Neural crest cell (in vitro differentiated cells): ENCODE measurements around the gene TIGD1. TPM values are rescaled to one million over a fixed set of nuclear protein-coding genes. Genes with fewer than 3 reads are reported as not detected.
A peak's percentile ranks its signal among the peaks of the same experiment; 100 is the strongest.

Source experiments
- DNase-seq: peaks from one replicate; pipeline ENCODE4 v3.0.0; 2021; ENCODE audit warnings: low read depth, mixed read lengths, low spot score
- H3K27ac Mint-ChIP-seq: one replicate; pipeline ENCODE4 v1.8.0; 2021; ENCODE audit warnings: mild to moderate bottlenecking, mixed read lengths; ENCODE audit not compliant: unreplicated experiment
- H3K27me3 Mint-ChIP-seq: 2 replicates; pipeline ENCODE4 v1.8.0; 2021; ENCODE audit warnings: low read depth, mild to moderate bottlenecking, mixed read lengths
- H3K36me3 Mint-ChIP-seq: 2 replicates; pipeline ENCODE4 v1.8.0; 2021; ENCODE audit warnings: low read depth, mild to moderate bottlenecking, mixed read lengths
- H3K4me1 Mint-ChIP-seq: 2 replicates; pipeline ENCODE4 v1.8.0; 2021; ENCODE audit warnings: mixed read lengths
- H3K4me3 Mint-ChIP-seq: one replicate; pipeline ENCODE4 v1.8.0; 2021; ENCODE audit warnings: mild to moderate bottlenecking, mixed read lengths
- H3K9me3 Mint-ChIP-seq: 2 replicates; pipeline ENCODE4 v1.8.0; 2021; ENCODE audit warnings: mixed read lengths
- total RNA-seq: library from RNA; stranded (reverse); gene quantifications from 2 replicates; pipeline ENCODE4 v1.2.1, GENCODE V29; 2021
- TF ChIP-seq, protein P1 (sequence below): fragments of 200-600 bp; sonication (generic); conservative IDR thresholded peaks from 2 replicates; pipeline ENCODE4 v1.5.0; 2021; ENCODE audit warnings: antibody characterized with exemption, mild to moderate bottlenecking

TIGD1 gene
- total RNA-seq, 1 donor from 2014 or later, result 11.8 TPM

- Mint-ChIP-seq H3K27ac (no peak overlapping the region), H3K4me3 (peak overlapping the region; percentile 25), H3K9me3 (no peaks in the 10 kb centered on the region), H3K36me3 (no peaks in the 10 kb centered on the region), H3K4me1 (peaks cover 6% of the 10 kb centered on the region), H3K27me3 (peaks cover 38% of the 10 kb centered on the region)
- DNase-seq, result no peak
- TF ChIP-seq, protein P1, sequence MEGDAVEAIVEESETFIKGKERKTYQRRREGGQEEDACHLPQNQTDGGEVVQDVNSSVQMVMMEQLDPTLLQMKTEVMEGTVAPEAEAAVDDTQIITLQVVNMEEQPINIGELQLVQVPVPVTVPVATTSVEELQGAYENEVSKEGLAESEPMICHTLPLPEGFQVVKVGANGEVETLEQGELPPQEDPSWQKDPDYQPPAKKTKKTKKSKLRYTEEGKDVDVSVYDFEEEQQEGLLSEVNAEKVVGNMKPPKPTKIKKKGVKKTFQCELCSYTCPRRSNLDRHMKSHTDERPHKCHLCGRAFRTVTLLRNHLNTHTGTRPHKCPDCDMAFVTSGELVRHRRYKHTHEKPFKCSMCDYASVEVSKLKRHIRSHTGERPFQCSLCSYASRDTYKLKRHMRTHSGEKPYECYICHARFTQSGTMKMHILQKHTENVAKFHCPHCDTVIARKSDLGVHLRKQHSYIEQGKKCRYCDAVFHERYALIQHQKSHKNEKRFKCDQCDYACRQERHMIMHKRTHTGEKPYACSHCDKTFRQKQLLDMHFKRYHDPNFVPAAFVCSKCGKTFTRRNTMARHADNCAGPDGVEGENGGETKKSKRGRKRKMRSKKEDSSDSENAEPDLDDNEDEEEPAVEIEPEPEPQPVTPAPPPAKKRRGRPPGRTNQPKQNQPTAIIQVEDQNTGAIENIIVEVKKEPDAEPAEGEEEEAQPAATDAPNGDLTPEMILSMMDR, result no peak
These were observed 23.9 kb downstream of the TIGD1 start for GRCh38 chr2:232526372-232526941.

DNA sequence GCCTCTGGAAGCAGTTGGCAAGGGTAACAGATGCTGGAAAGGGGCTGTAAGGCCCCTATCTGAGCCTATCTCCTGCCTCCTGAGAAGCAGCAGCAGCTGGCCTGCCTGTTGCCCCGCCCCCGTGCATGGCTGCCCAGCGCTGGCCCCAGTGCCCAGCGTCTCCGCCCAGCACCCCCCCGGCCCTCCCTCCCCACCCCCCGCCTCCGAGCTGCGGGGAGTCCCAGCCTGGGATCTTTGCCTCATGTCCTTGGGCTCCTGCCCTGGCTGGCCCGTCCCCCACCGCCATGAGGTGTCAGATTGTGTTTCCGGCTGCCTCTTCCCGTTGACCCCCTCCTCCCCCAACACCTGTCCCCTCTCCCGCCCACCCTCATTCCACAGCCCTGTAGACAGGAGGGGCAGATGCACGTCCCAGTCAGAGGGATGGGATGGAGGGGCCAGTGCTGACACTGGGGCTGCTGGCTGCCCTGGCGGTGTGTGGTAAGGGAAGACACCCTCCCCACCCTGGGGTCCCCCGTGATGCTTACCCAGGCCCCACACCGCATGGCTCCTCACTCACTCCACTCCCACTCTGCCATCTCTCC is 24.5 kb downstream of the TIGD1 start, which contains the start of gene CHRND:
TSS of gene CHRND (plus strand) at position 370 of the 581 bp plus-strand sequence. CDS start at position 426, 56 bp downstream.
- Mint-ChIP-seq H3K27me3 (peaks cover 43% of the 10 kb centered on the region), H3K27ac (no peak within 1 kb of the TSS), H3K9me3 (no peaks in the 10 kb centered on the region), H3K4me3 (peak within 1 kb of the TSS; percentile 54), H3K36me3 (no peaks in the 10 kb centered on the region), H3K4me1 (peaks cover 8% of the 10 kb centered on the region)
- DNase-seq, result no peak
- TF ChIP-seq, protein P1, result no peak

DNA sequence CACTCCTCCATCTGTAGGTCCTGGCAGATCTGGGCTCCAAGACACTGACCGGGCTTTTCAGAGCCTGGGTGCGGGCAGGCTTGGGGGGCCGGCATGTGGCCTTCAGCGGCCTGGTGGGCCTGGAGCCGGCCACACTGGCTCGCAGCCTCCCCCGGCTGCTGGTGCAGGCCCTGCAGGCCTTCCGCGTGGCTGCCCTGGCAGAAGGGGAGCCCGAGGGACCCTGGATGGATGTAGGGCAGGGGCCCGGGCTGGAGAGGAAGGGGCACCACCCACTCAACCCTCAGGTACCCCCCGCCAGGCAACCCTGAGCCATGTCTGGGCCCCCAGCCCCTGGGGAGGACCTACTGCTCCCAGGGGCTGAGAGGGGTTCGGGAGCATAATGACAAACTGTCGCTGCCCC is 25.2 kb downstream of the TIGD1 start:
- Mint-ChIP-seq H3K4me1 (peaks cover 15% of the 10 kb centered on the region), H3K4me3 (no peak overlapping the region), H3K27me3 (peaks cover 48% of the 10 kb centered on the region), H3K36me3 (no peaks in the 10 kb centered on the region), H3K27ac (no peak overlapping the region), H3K9me3 (no peaks in the 10 kb centered on the region)
- no peak for DNase-seq
- TF ChIP-seq, protein P1, result no peak

- Mint-ChIP-seq H3K27ac (no peak overlapping the region), H3K36me3 (no peaks in the 10 kb centered on the region), H3K4me1 (peaks cover 16% of the 10 kb centered on the region), H3K27me3 (peaks cover 49% of the 10 kb centered on the region), H3K4me3 (no peak overlapping the region), H3K9me3 (no peaks in the 10 kb centered on the region)
- DNase-seq, result no peak
- TF ChIP-seq, protein P1, result no peak
These were observed 25.6 kb downstream of the TIGD1 start for GRCh38 chr2:232524771-232525170.

DNA sequence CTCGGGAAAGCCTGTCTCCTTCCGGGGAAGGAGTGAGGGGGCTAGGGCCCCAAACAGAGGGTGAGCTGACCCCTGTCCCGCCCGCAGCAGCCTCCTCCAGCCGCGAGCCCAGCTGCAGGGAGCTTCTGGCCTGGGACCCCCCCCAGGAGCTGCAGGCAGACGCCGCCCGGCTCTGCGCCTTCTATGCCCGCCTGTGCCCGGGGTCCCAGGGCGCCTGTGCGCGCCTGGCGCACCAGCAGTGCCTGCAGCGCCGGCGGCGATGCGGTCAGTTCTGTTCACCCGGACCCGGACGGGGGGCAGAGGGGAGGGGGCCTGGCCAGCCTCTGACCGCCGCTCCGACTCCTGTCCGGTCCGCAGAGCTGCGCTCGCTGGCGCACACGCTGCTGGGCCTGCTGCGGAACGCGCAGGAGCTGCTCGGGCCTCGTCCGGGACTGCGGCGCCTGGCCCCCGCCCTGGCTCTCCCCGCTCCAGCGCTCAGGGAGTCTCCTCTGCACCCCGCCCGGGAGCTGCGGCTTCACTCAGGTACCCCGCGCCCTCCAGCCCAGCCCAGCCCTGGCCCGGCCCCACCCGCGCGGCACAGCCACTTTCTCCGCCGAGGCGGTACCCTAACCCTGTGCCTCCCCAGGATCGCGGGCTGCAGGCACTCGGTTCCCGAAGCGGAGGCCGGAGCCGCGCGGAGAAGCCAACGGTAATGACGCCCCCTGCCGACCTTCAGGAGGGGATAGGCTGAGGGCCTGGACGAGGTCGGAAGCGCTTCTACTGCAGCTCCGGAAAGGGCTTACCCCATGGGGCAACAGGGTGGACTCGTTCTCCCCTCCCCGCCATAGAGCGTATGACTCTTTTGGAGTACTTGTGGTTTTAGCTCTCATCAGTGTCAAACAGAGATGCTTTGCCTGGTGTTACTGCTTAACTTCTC is 26.4 kb downstream of the TIGD1 start:
- H3K4me3 Mint-ChIP-seq, result peak overlapping the region; percentile 75
- TF ChIP-seq, protein P1, result peak; percentile 49
- peaks cover 51% of the 10 kb centered on the region for H3K27me3 Mint-ChIP-seq
- H3K27ac Mint-ChIP-seq, result no peak overlapping the region
- peaks cover 23% of the 10 kb centered on the region for H3K4me1 Mint-ChIP-seq
- peak; percentile 68 for DNase-seq
- H3K9me3 Mint-ChIP-seq, result no peaks in the 10 kb centered on the region
- no peaks in the 10 kb centered on the region for H3K36me3 Mint-ChIP-seq
